Right lobe of liver (tissue), 6 donors: Measurements from ENCODE around the gene MAPK8IP3. TPM values are rescaled to one million over a fixed set of nuclear protein-coding genes. Genes with fewer than 3 reads are reported as not detected.

Experiments used
- ATAC-seq, 4 donors: fragments of 200-7000 bp; cut with Tn5 transposase; one replicate each; pipeline ENCODE4 v1.9.1; 2020; ENCODE audit warnings: mild to moderate bottlenecking in 4 of 4, moderate library complexity in 4 of 4
- DNase-seq, 3 donors: peaks; one replicate each; pipeline ENCODE4 v3.0.0-alpha.2; 2020
- H3K27ac ChIP-seq, 3 donors: fragments of 200-600 bp; one replicate each; pipeline ENCODE4 v1.8.0; 2022
- H3K27me3 ChIP-seq, 2 donors: fragments of 200-600 bp; one replicate each; pipeline ENCODE4 v1.8.0; 2022
- H3K36me3 ChIP-seq, 4 donors: fragments of 200-600 bp; sonication (generic) in 1 of 4; one replicate each; pipeline versions ENCODE4 v1.5.1 to v1.8.0; 2017 to 2022; ENCODE audit warnings: control low read depth in 1 of 4
- H3K4me1 ChIP-seq, 4 donors: fragments of 200-600 bp; sonication (generic) in 1 of 4; one replicate each; pipeline versions ENCODE4 v1.5.1 to v1.8.0; 2017 to 2022; ENCODE audit warnings: control low read depth in 1 of 4
- H3K4me3 ChIP-seq, 3 donors: fragments of 200-600 bp; one replicate each; pipeline ENCODE4 v1.8.0; 2022
- H3K9me3 ChIP-seq, 4 donors: fragments of 200-600 bp; sonication (generic) in 1 of 4; one replicate each; pipeline versions ENCODE4 v1.5.1 to v1.8.0; 2017 to 2022; ENCODE audit warnings: control low read depth in 1 of 4
- CTCF ChIP-seq, 4 donors: fragments of 200-600 bp in 3 of 4; fragments of 450-650 bp in 1 of 4; IDR thresholded peaks; one replicate each; pipeline versions ENCODE4 v1.5.1 to v1.8.0; 2016 to 2022; ENCODE audit warnings: antibody characterized with exemption in 4 of 4, mild to moderate bottlenecking in 2 of 4
- POLR2A ChIP-seq: fragments of 450-650 bp; IDR thresholded peaks from one replicate; pipeline ENCODE4 v1.6.1; 2017; ENCODE audit warnings: antibody characterized with exemption, mild to moderate bottlenecking
- WGBS: methylation state at CpG from one replicate; pipeline ENCODE4 v1.1.6; 2018; ENCODE audit warnings: low coverage, low lambda C conversion rate; ENCODE audit not compliant: insufficient coverage; ENCODE audit errors: missing lambda C conversion rate; 5-methylcytosine and 5-hydroxymethylcytosine counted together
- intact Hi-C, 2 donors: fragments of 100-400 bp; cut with DNase I; formaldehyde crosslinking; loops; one replicate each; pipeline versions ENCODE4 v1.11.2 to v1.14.1; 2022
- microRNA-seq, 2 donors: library from miRNA; unstranded; fragments of <30 nt; microRNA quantifications; one replicate each; pipeline ENCODE4, GENCODE V29; 2019 to 2020
- small RNA-seq, 2 experiments: library from RNA; depleted of rRNA; stranded (forward); fragments of <200 nt; gene quantifications; one replicate each; pipeline ENCODE3, GENCODE V24; 2016
- total RNA-seq, 6 experiments: library from RNA; depleted of rRNA in 2 of 6; stranded (reverse); fragments of >200 nt in 2 of 6; fragmentation: NEBNext Ultra II Directional in 3 of 6; extraction: Animal tissue kit (Norgen Biotek cat#: 25700) in 3 of 6; gene quantifications; one replicate each; pipeline versions ENCODE4 v1.1.0 to v1.2.4, GENCODE V29; 2016 to 2023
- donor health status: DM: no; HTN: yes; CAD: no.
- donor health status: DM: no; HTN: no; CAD: no.
- donor health status: DM: no; HTN: no; CAD: no.
- donor health status: DM: no; HTN: yes; CAD: no.
- donor health status: DM: no; HTN: yes; CAD: no.

The MAPK8IP3 gene
- total RNA-seq, 6 experiments from 2014 or later = 8.7 to 37.3 (median 23.0) TPM

DNA sequence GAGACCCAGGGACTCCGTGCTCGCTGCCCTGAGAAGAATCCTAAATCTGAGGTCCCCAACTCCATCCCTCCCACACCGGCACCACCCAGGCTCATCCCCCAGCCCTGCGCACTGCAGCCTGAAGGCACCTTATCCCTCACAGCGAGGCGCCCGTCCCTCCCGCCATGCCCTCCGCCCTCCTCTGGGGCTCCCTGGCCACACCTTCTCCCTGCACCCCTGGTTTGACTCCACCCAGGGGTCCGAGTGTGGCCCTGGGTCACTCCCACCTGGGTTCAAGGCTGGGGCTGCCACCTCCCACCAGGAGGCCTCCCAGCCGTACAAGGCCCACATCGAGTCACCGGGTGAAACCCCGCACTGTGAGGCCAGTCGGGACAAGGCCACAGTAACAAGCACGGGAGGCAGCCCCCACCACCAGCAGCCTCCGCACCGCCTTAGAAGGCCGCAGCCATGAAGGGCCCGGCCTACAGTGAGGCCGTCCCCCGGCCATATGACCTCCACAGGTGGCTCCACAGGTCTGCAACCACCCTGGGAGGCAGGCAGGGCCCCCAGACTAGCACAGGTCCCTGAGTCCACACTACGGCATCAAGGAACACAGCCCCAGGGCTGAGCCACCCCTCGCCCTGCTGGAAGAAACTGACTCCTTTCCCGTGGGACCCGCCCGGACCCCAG, 112.3 kb downstream of the MAPK8IP3 start:
- intact Hi-C loops = no loop called here
- DNase-seq = no peak

GRCh38 chr16:1818873-1819525, 113.0 kb downstream of the MAPK8IP3 start:
- WGBS = 91% methylated on average over 9 of the region's 35 CpGs
- Histone ChIP-seq H3K27me3 (no peaks in the 10 kb centered on the region), H3K36me3 (peaks cover 0 to 67% (median 35%) of the 10 kb centered on the region in 4 donors), H3K4me3 (no peak overlapping the region), H3K4me1 (peaks cover 0 to 38% (median 12%) of the 10 kb centered on the region in 4 donors), H3K9me3 (no peaks in the 10 kb centered on the region), H3K27ac (no peak overlapping the region)
- DNase-seq (no peak), ATAC-seq (no peak)
- intact Hi-C loops = no loop called here
- TF ChIP-seq POLR2A (no peak), CTCF (IDR thresholded peaks at IDR 0.05) (no peak)

More for the DNA sequence above, 112.3 kb downstream of the MAPK8IP3 start:
- peaks cover 0 to 69% (median 38%) of the 10 kb centered on the region in 4 donors for H3K36me3 ChIP-seq
- peak overlapping the region in 1 of 3 donors; percentile 20 for H3K27ac ChIP-seq
- WGBS = 73% methylated on average over 3 of the region's 27 CpGs
- ATAC-seq = no peak
- peaks cover 0 to 34% (median 9%) of the 10 kb centered on the region in 4 donors for H3K4me1 ChIP-seq
- H3K27me3 ChIP-seq = no peaks in the 10 kb centered on the region
- TF ChIP-seq POLR2A (no peak), CTCF (IDR thresholded peaks at IDR 0.05) (no peak)
- no peaks in the 10 kb centered on the region for H3K9me3 ChIP-seq
- no peak overlapping the region for H3K4me3 ChIP-seq

DNA sequence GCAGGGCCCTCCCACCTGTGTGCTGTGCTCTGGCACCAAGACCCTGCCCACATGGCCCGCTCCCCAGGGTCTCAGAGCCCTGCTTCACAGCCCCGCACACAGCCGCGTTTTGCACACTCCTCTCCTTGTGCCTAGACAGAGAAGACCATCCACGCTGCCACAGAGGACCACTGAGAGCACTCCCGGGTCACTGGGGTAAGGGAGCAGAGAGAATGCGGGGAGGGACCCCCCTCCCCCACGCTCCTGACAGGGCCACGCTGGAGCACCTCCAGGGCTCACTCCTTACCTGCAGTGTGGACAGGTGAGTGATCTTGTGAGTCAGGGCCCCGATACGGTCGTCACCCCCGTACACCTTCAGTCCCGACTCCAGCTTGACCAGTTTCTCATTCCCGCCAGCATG, 113.6 kb downstream of the MAPK8IP3 start:
- Histone ChIP-seq H3K27ac (no peak overlapping the region), H3K4me1 (peaks cover 0 to 38% (median 15%) of the 10 kb centered on the region in 4 donors), H3K4me3 (no peak overlapping the region), H3K9me3 (no peaks in the 10 kb centered on the region), H3K27me3 (no peaks in the 10 kb centered on the region), H3K36me3 (peaks cover 0 to 62% (median 33%) of the 10 kb centered on the region in 4 donors)
- no peak for TF ChIP-seq CTCF (IDR thresholded peaks at IDR 0.05)
- no peak for TF ChIP-seq POLR2A
- WGBS = 89% methylated on average over 5 of the region's 15 CpGs
- ATAC-seq (no peak), DNase-seq (no peak)
- intact Hi-C loops = loop anchor here in 1 of 2 donors (5.0 kb wide), 1 partner anchor 42 kb away; no protein-coding TSS in a partner anchor

Small RNAs within 50 kb of the gene (microRNA-seq; reads per million reads assigned to microRNA genes)
- gene MIR3177 = 0.58 to 2.6 reads per million in 2 donors

Small RNAs within 50 kb of the gene (small RNA-seq; reads per million reads assigned to genes)
- 0 to 0.39 reads per million in 2 experiments for gene MIR3177

Other genes with a start within 250 kb of the MAPK8IP3 start
- gene CLCN7, start 231.2 kb upstream of the MAPK8IP3 start, total RNA-seq = 10 to 100 TPM; 36.0 to 50.8 (median 40.8) TPM
- not detected for gene PTX4, start 217.3 kb upstream of the MAPK8IP3 start, total RNA-seq
- gene TELO2, start 212.8 kb upstream of the MAPK8IP3 start, total RNA-seq = 10 to 100 TPM in 5 of 6 experiments, 1 to 10 TPM in 1; 9.5 to 31.0 (median 20.8) TPM
- gene TMEM204, start 172.5 kb upstream of the MAPK8IP3 start, total RNA-seq = 10 to 100 TPM in 2 of 6 experiments, 1 to 10 TPM in 4; 4.7 to 18.7 (median 8.9) TPM
- gene IFT140, start 94.1 kb upstream of the MAPK8IP3 start, total RNA-seq = 1 to 10 TPM; 2.9 to 8.9 (median 5.4) TPM
- 1 to 10 TPM; 2.9 to 8.4 (median 5.8) TPM for gene CRAMP1, start 93.8 kb upstream of the MAPK8IP3 start, total RNA-seq
- gene JPT2, start 27.9 kb upstream of the MAPK8IP3 start, total RNA-seq = 10 to 100 TPM; 31.0 to 47.7 (median 38.7) TPM
- gene NME3, start 65.3 kb downstream of the MAPK8IP3 start, total RNA-seq = 10 to 100 TPM; 17.9 to 36.1 (median 23.2) TPM
- gene EME2, start 66.6 kb downstream of the MAPK8IP3 start, total RNA-seq = 10 to 100 TPM in 1 of 6 experiments, 1 to 10 TPM in 5; 3.8 to 11.1 (median 5.0) TPM
- gene MRPS34, start 66.9 kb downstream of the MAPK8IP3 start, total RNA-seq = 10 to 100 TPM; 42.5 to 90.5 (median 52.9) TPM
- 10 to 100 TPM; 18.6 to 42.5 (median 34.5) TPM for gene SPSB3, start 76.4 kb downstream of the MAPK8IP3 start, total RNA-seq
- 10 to 100 TPM; 21.1 to 90.3 (median 32.6) TPM for gene NUBP2, start 76.8 kb downstream of the MAPK8IP3 start, total RNA-seq
- 100 to 1,000 TPM in 1 of 6 experiments, 10 to 100 TPM in 5; 38.7 to 124 (median 85.3) TPM for gene IGFALS, start 87.5 kb downstream of the MAPK8IP3 start, total RNA-seq
- 100 to 1,000 TPM in 4 of 6 experiments, 10 to 100 TPM in 2; 77.9 to 161 (median 143) TPM for gene HAGH, start 120.6 kb downstream of the MAPK8IP3 start, total RNA-seq
- 10 to 100 TPM; 25.5 to 96.5 (median 36.0) TPM for gene FAHD1, start 121.0 kb downstream of the MAPK8IP3 start, total RNA-seq
- under 1 TPM in 2 of 6 experiments, not detected in 4; 0.39 to 0.40 TPM for gene MEIOB, start 166.0 kb downstream of the MAPK8IP3 start, total RNA-seq
- not detected for gene HS3ST6, start 212.2 kb downstream of the MAPK8IP3 start, total RNA-seq
- gene MSRB1, start 237.0 kb downstream of the MAPK8IP3 start, total RNA-seq = 100 to 1,000 TPM in 3 of 6 experiments, 10 to 100 TPM in 3; 63.4 to 121 (median 98.5) TPM
- under 1 TPM in 1 of 6 experiments, not detected in 5; 0.12 TPM for gene RPL3L, start 248.5 kb downstream of the MAPK8IP3 start, total RNA-seq